ENCODE measurements around the gene ARHGAP24. TPM values are rescaled to one million over a fixed set of nuclear protein-coding genes. Genes with fewer than 3 reads are reported as not detected.

Gene ARHGAP24
- total RNA-seq, 1 experiment from 2014 or later, result 1.3 TPM

DNA sequence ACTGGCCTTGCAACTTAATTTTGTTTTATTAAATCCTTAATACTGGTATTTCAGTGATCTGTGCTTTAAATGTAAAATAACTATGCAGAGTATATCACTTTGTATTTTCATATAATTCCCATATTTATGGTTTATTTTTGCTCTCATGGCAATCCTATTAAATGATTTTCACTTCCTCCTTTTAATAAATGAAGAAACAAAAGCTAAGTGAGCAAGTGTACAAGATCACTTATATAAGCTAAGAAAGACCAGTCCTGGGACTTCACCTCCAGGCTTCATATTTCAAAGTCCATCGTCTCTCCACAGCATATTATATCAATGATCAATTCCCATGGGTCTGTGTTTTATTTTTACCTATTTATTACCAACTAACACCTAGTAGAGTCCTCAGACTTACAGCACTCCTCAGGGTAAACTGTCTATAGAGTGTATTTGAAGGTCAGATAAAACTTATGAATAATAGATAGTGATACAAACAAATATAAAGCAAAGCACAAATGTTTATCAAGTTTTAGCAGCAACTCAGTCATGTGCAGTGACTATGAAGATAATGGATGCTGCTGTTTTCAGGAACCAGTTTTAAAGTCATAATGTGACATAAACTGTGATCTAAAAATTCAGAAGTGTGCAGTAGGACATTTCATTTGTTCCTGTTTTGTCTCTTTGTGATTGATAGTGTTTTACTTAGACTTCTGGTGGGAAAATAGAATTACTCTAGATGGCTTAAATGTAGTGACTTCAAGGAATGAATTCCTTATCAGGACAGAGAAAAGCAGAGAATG is 56.8 kb downstream of the ARHGAP24 start:
- Histone ChIP-seq H3K9me2 (ENCODE audit: insufficient read depth) (no peaks in the 10 kb centered on the region), H3K27me3 (ENCODE audit: insufficient read depth, low read length) (no peaks in the 10 kb centered on the region), H3K79me2 (ENCODE audit: insufficient read depth, low read length) (no peaks in the 10 kb centered on the region), H3K4me2 (ENCODE audit: low read length) (no peak overlapping the region), H4K20me1 (ENCODE audit: insufficient read depth) (no peaks in the 10 kb centered on the region), H3K9ac (ENCODE audit: low read length) (no peak overlapping the region), H3K9me3 (ENCODE audit: control insufficient read depth in 1 of 2, insufficient read depth in 1 of 2, low read depth in 1 of 2, low read length in 2 of 2) (no peaks in the 10 kb centered on the region), H3K4me1 (ENCODE audit: control insufficient read depth in 1 of 2, insufficient read depth in 2 of 2, low read length in 2 of 2) (no peaks in the 10 kb centered on the region), H2AFZ (ENCODE audit: low read depth, low read length, poor library complexity, severe bottlenecking) (no peak overlapping the region), H3K27ac (ENCODE audit: low read depth, low read length) (no peak overlapping the region), H3K36me3 (ENCODE audit: control insufficient read depth in 1 of 2, insufficient read depth in 2 of 2, low read length in 2 of 2) (no peaks in the 10 kb centered on the region), H3K4me3 (replicated peaks in 1 of 2; ENCODE audit: low read depth in 1 of 2, low read length in 2 of 2) (no peak overlapping the region)
- ATAC-seq, result no peak
- intact Hi-C loops (cut with micrococcal nuclease), result no loop called here
- ChIA-PET POLR2A (no interaction called here), CTCF (no interaction called here), RAD21 (ENCODE audit: low non-redundant PET in 1 of 2, low total read pairs in 2 of 2, uncharacterized antibody in 2 of 2, unreplicated experiment in 2 of 2) (no interaction called here)
- TF ChIP-seq SIN3A (IDR thresholded peaks at IDR 0.05; ENCODE audit: low read depth) (no peak), EGR1 (IDR thresholded peaks at IDR 0.05; ENCODE audit: low read depth) (no peak), POLR2A (IDR thresholded peaks at IDR 0.05; ENCODE audit: borderline replicate concordance, extremely low read depth, insufficient read depth, insufficient read length) (no peak), ELF1 (IDR thresholded peaks at IDR 0.05; ENCODE audit: borderline replicate concordance, low read depth) (no peak), EZH2 (IDR thresholded peaks at IDR 0.05) (no peak), EZH2phosphoT487 (IDR thresholded peaks at IDR 0.05; ENCODE audit: borderline replicate concordance) (no peak), SP1 (IDR thresholded peaks at IDR 0.05; ENCODE audit: low read depth) (no peak), ZNF274 (IDR thresholded peaks at IDR 0.05; ENCODE audit: low read depth, low read length) (no peak), ZFX (IDR thresholded peaks at IDR 0.05) (no peak)
- TF ChIP-seq, protein P1, sequence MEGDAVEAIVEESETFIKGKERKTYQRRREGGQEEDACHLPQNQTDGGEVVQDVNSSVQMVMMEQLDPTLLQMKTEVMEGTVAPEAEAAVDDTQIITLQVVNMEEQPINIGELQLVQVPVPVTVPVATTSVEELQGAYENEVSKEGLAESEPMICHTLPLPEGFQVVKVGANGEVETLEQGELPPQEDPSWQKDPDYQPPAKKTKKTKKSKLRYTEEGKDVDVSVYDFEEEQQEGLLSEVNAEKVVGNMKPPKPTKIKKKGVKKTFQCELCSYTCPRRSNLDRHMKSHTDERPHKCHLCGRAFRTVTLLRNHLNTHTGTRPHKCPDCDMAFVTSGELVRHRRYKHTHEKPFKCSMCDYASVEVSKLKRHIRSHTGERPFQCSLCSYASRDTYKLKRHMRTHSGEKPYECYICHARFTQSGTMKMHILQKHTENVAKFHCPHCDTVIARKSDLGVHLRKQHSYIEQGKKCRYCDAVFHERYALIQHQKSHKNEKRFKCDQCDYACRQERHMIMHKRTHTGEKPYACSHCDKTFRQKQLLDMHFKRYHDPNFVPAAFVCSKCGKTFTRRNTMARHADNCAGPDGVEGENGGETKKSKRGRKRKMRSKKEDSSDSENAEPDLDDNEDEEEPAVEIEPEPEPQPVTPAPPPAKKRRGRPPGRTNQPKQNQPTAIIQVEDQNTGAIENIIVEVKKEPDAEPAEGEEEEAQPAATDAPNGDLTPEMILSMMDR (IDR thresholded peaks at IDR 0.05 in 2 of 3, conservative IDR thresholded peaks at IDR 0.05 in 1 of 3; ENCODE audit: borderline replicate concordance in 1 of 3, insufficient read depth in 1 of 3, low read depth in 2 of 3, low read length in 2 of 3), result no peak
- TF ChIP-seq, protein P2, sequence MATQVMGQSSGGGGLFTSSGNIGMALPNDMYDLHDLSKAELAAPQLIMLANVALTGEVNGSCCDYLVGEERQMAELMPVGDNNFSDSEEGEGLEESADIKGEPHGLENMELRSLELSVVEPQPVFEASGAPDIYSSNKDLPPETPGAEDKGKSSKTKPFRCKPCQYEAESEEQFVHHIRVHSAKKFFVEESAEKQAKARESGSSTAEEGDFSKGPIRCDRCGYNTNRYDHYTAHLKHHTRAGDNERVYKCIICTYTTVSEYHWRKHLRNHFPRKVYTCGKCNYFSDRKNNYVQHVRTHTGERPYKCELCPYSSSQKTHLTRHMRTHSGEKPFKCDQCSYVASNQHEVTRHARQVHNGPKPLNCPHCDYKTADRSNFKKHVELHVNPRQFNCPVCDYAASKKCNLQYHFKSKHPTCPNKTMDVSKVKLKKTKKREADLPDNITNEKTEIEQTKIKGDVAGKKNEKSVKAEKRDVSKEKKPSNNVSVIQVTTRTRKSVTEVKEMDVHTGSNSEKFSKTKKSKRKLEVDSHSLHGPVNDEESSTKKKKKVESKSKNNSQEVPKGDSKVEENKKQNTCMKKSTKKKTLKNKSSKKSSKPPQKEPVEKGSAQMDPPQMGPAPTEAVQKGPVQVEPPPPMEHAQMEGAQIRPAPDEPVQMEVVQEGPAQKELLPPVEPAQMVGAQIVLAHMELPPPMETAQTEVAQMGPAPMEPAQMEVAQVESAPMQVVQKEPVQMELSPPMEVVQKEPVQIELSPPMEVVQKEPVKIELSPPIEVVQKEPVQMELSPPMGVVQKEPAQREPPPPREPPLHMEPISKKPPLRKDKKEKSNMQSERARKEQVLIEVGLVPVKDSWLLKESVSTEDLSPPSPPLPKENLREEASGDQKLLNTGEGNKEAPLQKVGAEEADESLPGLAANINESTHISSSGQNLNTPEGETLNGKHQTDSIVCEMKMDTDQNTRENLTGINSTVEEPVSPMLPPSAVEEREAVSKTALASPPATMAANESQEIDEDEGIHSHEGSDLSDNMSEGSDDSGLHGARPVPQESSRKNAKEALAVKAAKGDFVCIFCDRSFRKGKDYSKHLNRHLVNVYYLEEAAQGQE (IDR thresholded peaks at IDR 0.05; ENCODE audit: low read depth), result no peak
- no peak for DNase-seq (ENCODE audit: low read depth, low spot score)
- no TSS peak for BruUV-seq (replicated peaks)
